Upper lobe of right lung (tissue), 1 donor: ENCODE results near the gene PCNX4. TPM values are rescaled to one million over a fixed set of nuclear protein-coding genes. Genes with fewer than 3 reads are reported as not detected.

Source experiments
- ATAC-seq: fragments of 200-7000 bp; cut with Tn5 transposase; one replicate; pipeline ENCODE4 v1.9.1; 2020; ENCODE audit warnings: mild to moderate bottlenecking, moderate library complexity
- DNase-seq: peaks from one replicate; pipeline ENCODE4 v3.0.0-alpha.2; 2020
- H3K27ac ChIP-seq: fragments of 200-600 bp; one replicate; pipeline ENCODE4 v1.8.0; 2022
- H3K27me3 ChIP-seq: fragments of 200-600 bp; one replicate; pipeline ENCODE4 v1.8.0; 2022; ENCODE audit warnings: mild to moderate bottlenecking
- H3K36me3 ChIP-seq: fragments of 200-600 bp; one replicate; pipeline ENCODE4 v1.8.0; 2022
- H3K4me1 ChIP-seq: fragments of 200-600 bp; one replicate; pipeline ENCODE4 v1.8.0; 2022
- H3K4me3 ChIP-seq: fragments of 200-600 bp; one replicate; pipeline ENCODE4 v1.8.0; 2022; ENCODE audit warnings: mild to moderate bottlenecking
- H3K9me3 ChIP-seq: fragments of 200-600 bp; one replicate; pipeline ENCODE4 v1.8.0; 2022
- CTCF ChIP-seq: fragments of 200-600 bp; IDR thresholded peaks from one replicate; pipeline ENCODE4 v1.8.0; 2022; ENCODE audit warnings: antibody characterized with exemption
- intact Hi-C: fragments of 100-400 bp; cut with DNase I; formaldehyde crosslinking; loops from one replicate; pipeline ENCODE4 v1.11.0; 2022
- total RNA-seq: library from RNA; stranded (reverse); fragmentation: NEBNext Ultra II Directional; extraction: Animal tissue kit (Norgen Biotek cat#: 25700); gene quantifications from one replicate; pipeline ENCODE4 v1.2.1, GENCODE V29; 2021
- donor health status: DM: no; HTN: yes; CAD: no; lungs with severe emphysema.

Gene PCNX4
- total RNA-seq, 1 donor from 2014 or later, result 39.9 TPM

DNA sequence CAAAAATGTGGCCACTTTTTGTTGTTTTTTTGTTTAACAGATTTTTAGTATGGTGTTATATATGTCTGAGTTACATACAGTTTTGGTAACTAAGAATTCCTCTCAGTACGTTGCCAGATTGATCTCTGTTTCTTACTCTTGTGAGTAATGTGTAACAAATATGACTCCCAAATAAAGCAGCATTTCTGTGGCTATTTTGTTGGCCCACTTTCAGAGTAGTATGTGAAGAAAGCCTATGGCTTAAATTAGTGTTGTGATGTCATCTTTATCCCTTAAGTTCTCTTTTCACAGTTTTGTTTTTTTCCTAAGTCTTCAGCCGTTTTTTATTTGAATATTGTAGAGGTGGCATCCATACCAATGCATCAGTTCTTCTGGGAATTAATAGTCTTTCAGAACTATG is 10.7 kb downstream of the PCNX4 start:
- H3K36me3 ChIP-seq, result no peaks in the 10 kb centered on the region
- H3K27ac ChIP-seq, result no peak overlapping the region
- no peaks in the 10 kb centered on the region for H3K4me1 ChIP-seq
- no peaks in the 10 kb centered on the region for H3K9me3 ChIP-seq
- no peak overlapping the region for H3K4me3 ChIP-seq
- no peaks in the 10 kb centered on the region for H3K27me3 ChIP-seq
- DNase-seq (no peak), ATAC-seq (no peak)
- no peak for TF ChIP-seq CTCF
- intact Hi-C loops, result no loop called here

- ATAC-seq (peak; percentile 76), DNase-seq (no peak)
- intact Hi-C loops, result no loop called here
- no peak for TF ChIP-seq CTCF
- no peaks in the 10 kb centered on the region for H3K9me3 ChIP-seq
- H3K4me1 ChIP-seq, result no peaks in the 10 kb centered on the region
- H3K4me3 ChIP-seq, result no peak overlapping the region
- H3K27ac ChIP-seq, result no peak overlapping the region
- peaks cover 18% of the 10 kb centered on the region for H3K36me3 ChIP-seq
- no peaks in the 10 kb centered on the region for H3K27me3 ChIP-seq
Measured at GRCh38 chr14:60106339-60106738, 14.6 kb downstream of the PCNX4 start.

GRCh38 chr14:60107477-60107876 is 15.8 kb downstream of the PCNX4 start:
- no peak for ATAC-seq
- Histone ChIP-seq H3K9me3 (no peaks in the 10 kb centered on the region), H3K27me3 (no peaks in the 10 kb centered on the region), H3K36me3 (peaks cover 18% of the 10 kb centered on the region), H3K4me1 (no peaks in the 10 kb centered on the region), H3K4me3 (no peak overlapping the region), H3K27ac (no peak overlapping the region)
- intact Hi-C loops, result no loop called here
- no peak for TF ChIP-seq CTCF
- DNase-seq, result no peak

GRCh38 chr14:60111732-60112131 is 20.0 kb downstream of the PCNX4 start:
- Histone ChIP-seq H3K4me1 (no peaks in the 10 kb centered on the region), H3K27me3 (no peaks in the 10 kb centered on the region), H3K36me3 (peaks cover 30% of the 10 kb centered on the region), H3K4me3 (no peak overlapping the region), H3K27ac (no peak overlapping the region), H3K9me3 (no peaks in the 10 kb centered on the region)
- ATAC-seq, result no peak
- TF ChIP-seq CTCF, result no peak
- intact Hi-C loops, result no loop called here
- no peak for DNase-seq

- no peak for TF ChIP-seq CTCF
- DNase-seq (no peak), ATAC-seq (no peak)
- H3K36me3 ChIP-seq, result peaks cover 38% of the 10 kb centered on the region
- H3K4me3 ChIP-seq, result no peak overlapping the region
- H3K4me1 ChIP-seq, result no peaks in the 10 kb centered on the region
- H3K27ac ChIP-seq, result no peak overlapping the region
- intact Hi-C loops, result no loop called here
- H3K27me3 ChIP-seq, result no peaks in the 10 kb centered on the region
- H3K9me3 ChIP-seq, result no peaks in the 10 kb centered on the region
Measured at GRCh38 chr14:60114881-60115280, 23.2 kb downstream of the PCNX4 start.

GRCh38 chr14:60116181-60116580 is 24.5 kb downstream of the PCNX4 start:
- Histone ChIP-seq H3K4me3 (no peak overlapping the region), H3K27me3 (no peaks in the 10 kb centered on the region), H3K4me1 (no peaks in the 10 kb centered on the region), H3K36me3 (peaks cover 44% of the 10 kb centered on the region), H3K9me3 (no peaks in the 10 kb centered on the region), H3K27ac (no peak overlapping the region)
- TF ChIP-seq CTCF, result no peak
- intact Hi-C loops, result no loop called here
- DNase-seq (no peak), ATAC-seq (no peak)
